Stimulated activated CD4-positive, alpha-beta T cell treated with anti-CD3 and anti-CD28 coated beads, TNF-alpha, amount 100 ng/mL, for 48 hours (primary cell): Measurements from ENCODE around the gene ZNF652.
"Not testable (repeated sequence)": the region's sequence is repeated elsewhere in the genome, so short reads cannot be mapped to it uniquely, and the experiment has no call there.

Experiments used
- DNase-seq, 3 donors: peaks; one replicate each; pipeline ENCODE4 v3.0.0-alpha.2; 2020; ENCODE audit warnings: low read depth in 3 of 3

Gene ZNF652

DNA sequence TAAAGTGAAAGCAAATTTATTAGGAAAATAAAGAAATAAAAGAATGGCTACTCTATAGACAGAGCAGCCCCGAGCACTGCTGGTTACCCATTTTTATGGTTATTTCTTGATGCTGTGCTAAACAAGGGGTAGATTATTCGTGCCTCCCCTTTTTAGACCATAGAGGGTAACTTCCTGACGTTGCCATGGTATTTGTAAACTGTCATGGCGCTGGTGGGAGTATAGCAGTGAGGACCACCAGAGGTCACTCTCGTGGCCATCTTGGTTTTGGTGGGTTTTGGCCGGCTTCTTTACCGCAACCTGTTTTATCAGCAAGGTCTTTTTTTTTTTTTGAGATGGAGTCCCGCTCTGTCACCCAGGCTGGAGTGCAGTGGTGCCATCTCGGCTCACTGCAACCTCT, 100.5 kb downstream of the ZNF652 start:
- DNase-seq: not testable (repeated sequence)

DNA sequence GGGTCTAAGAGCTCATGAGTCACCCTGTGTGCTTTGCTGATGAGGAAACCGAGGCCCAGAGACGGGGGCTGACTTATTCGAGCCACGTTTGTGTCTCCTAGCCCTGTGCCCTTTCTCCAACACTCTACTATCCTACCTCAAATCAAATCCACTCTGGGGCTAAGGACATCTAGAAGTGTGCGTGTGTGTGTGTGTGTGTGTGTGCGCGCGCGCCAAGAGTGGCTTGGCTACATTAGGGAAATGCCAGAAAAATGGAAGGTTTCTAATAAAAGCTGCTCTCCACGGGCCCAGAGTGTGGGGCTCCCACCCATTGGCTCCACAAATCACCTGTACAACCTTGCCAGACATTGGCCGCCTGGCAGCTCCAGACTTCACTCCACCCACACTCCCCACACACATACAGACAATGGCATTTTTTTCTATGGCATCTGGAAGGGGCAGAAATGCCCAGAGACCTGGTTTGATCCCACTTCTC, 101.2 kb downstream of the ZNF652 start:
- DNase-seq: peak in 2 of 3 donors; percentile 11 to 18

DNA sequence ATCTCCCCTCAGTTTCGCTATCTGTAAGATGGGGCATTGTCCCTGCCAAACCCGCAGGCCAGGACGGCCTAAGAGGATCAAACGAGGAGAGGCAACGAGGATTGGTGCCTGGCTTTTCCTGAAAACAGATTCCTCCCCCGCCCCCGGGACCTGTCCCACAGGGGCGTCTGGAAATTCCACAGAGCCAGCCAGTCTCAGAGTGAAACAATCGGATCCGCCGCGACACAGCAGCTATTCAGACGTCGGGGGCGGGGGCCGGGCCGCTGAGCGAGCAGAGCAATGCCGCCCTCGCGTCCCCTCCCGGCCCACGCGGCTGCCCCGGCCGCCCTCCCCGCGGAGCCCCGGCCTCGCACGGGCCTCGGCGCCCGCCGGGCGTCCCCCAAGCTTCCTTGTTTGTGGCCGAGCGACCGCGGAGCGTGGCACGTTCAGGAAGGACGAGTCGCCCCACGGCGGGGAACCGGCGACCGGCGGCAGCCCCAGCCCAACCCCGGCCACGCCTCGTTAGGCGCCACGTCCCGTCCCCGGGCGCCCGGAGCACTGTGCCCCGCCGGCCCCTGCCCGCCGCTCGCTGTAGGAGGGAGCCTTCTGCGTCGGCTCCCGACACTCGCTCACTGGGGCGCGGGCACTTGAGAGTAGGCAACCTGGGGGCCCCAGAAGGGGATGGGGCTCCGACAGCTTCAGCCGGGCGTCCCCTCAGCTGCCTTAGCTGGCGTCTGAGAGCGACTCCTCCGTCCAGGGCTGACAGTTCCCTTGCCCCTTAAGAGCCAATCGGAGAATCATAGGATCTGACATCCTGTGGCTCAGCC, 101.8 kb downstream of the ZNF652 start:
- peak; percentile 21 to 49 (median 22) for DNase-seq

DNA sequence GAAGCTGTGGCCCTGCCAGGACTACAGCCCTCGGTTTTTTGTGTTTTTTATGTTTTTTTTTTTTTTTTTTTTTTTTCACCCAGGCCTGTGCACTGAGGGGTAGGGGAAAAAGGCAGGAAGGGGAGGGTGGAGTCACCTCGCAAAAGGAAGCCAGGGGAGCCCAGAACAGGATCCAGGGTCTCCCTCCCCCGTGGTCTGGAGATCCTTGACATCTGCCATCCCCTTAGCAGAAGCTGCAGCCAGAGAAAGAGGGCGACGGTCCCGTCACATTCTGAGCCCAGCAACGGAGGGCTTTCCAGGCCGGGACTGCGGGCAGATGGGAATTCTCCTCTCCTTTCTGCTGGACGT, 102.4 kb downstream of the ZNF652 start:
- DNase-seq: no peak

DNA sequence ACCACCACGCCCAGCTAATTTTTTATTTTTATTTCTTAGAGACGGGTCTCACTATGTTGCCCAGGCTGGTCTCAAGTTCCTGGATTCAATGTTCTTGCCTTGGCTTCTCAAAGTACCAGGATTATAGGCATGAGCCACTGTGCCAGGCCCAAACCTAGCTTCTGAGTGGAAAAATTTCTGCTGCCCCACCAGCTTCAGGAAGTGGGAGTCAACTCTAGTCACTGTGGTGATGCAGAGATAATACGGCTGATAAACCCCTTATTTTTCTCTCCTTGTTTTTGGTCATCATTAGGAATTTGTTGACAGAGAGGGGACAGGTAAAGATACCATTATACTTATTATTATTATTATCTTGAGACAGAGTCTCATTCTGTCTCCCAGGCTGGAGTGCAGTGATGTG, 103.7 kb downstream of the ZNF652 start:
- DNase-seq: no peak

DNA sequence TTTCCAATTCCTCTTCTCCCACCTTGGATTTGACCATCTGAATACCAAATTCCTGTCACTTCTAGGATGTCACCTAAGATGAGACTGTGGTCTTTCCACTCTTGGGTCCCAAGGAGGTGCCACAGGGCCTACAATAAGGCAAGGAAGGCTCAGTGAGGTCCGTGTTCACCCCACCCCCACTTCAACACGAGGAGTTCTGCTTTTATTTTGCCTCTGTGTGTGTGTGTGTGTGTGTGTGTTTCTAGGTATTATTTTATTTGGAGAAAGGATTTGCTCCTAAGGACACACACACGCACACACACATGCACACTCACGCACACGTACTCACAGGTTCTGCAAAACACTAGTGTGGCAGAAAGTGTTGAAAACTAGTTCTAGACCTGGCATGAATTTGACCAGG, 106.9 kb downstream of the ZNF652 start:
- DNase-seq: no peak

DNA sequence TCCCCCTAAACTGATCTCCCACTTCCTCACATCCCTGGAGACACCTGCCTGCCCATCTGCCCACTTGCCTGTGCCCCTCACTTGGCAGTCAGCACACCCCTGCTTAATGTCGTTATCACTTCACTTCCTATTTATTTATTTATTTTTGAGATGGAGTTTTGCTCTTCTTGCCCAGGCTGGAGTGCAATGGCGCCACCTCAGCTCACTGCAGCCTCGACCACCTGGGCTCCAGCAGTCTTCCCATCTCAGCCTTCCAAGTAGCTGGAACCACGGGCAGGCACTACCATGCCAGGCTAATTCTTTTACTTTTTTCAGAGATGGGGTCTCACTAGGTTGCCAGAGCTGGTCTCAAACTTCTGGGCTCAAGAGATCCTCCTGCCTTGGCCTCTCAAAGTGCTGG, 108.0 kb downstream of the ZNF652 start:
- no peak for DNase-seq

DNA sequence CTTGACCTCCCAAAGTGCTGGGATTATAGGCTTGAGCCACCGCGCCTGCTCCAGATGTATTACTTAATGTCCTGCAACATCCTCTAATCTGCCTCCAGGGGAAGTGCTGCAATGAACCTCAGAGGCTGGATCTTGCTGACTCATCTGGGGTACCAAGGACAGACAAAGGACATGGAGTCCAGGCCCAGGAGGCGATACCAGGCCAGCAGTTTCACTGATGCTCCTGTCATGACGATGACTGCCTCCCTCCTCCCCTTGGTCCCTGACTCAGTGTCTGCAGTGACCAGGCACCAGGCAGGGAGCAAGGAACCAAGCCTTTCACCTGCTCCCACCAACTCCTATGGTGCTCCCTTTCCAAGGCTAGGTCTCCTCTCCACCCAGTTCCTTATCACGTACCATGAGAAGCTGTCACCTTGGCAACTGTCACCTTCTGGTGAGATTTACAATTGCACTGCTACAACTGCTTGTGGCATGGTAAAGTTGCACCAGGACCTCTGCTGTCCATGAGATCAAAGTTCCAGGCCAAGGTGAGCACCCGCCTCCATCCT, 109.8 kb downstream of the ZNF652 start:
- DNase-seq: no peak

DNA sequence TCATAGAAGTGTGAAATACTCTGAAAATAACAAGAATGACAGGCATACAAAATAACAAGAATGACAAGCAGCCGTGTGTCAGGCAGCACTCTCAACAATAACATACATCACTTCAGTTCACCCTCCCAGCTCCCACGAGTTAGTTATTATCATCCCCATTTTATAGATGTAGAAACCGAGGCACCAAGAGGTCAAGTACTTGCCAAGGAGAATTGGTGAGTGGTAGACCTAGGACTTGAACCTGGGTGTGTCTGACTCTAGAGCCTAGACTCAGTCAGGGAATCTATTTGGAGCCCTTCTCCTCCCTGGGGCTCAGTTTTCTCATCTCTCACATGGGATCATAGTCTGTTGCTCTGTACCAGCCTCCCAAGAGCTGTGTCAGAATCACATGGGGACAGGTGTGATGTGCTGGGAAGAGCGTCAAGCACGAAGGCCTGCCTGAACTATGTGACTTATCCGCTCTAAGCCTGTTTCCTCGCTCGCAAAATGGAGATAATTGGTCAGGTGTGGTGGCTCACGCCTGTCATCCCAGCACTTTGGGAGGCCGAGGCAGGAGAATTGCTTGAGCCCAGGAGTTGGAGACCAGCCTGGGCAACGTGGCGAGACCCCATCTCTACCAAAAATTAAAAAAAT, 112.0 kb downstream of the ZNF652 start:
- no peak for DNase-seq

DNA sequence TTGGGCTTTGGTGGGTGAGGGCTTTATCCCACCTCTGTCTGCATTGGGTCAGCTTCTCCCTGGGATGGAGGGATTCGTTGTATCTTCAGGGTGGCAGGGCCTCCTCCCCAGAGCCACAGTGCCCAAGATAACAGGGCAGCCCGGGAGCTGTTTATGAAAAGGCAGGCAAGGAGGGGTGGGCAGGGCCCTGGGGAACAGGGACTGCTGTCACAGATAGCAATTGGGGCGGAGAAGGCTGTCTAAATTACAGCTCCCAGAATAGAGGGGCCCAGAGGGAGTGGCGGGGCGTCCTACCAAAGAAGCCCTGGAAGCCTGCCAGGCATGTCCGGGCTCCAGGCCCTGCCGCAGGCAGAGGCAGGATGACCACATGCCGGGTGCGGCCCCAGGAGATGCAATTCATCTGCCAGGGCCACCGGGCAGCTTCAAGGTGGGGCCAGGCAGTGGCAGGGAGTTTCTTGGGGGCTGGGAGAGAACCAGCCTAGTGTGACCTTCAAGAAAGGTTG, 112.7 kb downstream of the ZNF652 start:
- no peak for DNase-seq

DNA sequence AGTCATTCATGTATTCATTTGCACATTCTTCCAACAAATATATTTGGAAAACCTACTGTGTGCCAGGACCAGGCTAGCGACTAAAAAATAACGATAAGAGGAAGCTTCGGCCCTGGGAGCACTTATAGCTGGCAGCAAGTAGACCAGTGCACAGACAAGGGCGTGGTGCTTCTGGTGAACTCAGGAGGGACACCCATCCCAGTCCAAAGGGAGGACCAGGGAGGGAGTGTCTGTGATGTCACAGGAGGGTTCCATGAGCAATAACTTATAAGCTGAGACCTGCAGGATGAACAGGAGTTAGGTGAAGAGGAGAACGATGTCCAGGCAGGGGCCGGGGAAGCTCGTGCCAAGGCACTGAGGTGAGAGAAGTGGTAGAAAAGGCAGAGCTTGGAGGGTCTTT, 114.1 kb downstream of the ZNF652 start:
- no peak for DNase-seq

DNA sequence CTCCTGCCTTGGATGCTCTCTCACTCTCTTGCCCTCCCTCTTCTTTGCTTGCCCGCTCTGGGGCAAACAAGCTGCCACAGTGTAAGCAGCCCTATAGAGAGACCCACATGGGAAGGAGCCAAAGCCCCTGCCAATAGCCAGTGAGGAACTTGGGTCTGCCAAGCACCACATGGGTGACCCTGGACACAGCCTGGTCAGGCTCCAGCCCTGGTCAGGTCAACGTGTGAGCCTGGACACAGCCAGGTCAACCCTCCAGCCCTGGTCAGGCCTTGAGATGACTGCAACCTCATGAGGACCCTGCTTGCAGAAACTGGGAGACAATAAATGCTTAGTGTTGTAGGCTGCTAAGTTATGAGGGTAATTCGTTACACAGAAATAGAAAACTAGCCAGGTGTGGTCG, 117.2 kb downstream of the ZNF652 start:
- DNase-seq: no peak
